Anterior cingulate cortex (tissue), 58 donors: ENCODE measurements around the gene RASGRP2.

ENCODE experiments used
- DNase-seq, 58 donors: peaks; one replicate each; lab custom pipeline; 2025; lab: John Stamatoyannopoulos, UW

RASGRP2 gene

DNA sequence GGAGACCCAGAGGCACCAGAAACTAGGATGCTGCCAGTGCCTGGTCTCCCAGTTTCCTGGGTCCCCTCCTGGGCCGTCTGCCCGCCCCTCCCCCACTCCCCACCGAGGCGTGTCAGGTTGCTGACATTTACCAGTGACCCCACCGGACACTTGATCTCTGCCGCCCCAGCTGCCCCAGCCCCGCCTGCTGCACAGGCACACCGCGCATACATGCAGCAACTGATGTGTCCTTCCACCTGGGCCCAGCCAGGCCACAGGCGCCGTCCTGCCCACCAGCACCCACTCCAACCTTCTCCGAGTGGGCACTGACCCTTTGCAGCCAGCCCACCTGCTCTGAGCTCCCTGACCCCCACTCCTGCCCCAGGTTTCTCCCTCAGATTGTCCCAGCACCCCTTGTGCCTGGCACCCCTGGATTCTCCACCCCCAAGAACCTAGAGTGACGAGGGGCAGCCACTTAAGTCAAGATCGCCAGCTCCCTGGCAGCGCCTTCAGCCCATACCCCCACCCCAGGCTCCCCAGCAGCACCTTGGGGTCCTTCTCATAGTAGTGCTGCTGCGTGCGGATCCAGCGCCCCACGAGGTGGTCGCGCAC lies 15.3 kb upstream of the RASGRP2 start:
- DNase-seq, result no peak

DNA sequence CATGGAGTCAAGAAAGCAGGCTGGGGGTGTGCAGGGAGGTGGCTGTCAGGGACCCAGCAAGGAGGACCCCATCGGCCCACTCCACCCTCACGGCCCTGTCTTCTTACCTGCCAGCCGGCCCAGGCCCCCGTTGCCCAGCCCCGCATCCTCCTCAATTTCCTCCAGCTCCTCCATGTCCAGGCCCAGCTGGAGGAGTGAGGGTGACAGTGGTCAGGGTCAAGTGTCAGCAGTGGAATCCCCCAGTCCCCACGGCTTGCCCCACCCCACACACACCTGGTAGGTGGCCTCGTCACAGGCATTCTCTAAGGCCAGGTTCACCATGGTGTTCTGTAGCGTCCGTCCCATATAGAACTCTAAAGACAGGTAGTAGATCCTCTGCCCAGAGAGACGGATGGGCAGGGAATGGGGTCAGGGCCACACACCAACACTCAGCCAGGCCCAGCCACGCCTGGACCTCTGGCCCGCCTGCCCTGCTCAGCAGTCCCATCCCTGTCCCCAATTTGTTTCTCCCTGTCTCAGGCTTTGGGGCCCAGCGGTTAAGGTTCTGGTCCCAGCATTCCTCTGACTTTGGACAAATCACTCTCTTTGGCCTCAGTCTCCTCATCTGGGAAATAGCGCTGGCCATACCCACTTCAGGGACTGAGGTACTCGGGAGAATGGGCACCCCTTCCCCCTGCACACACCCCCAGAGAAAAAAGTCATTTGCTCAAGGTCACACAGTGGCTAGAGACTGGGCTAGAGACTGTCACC lies 14.6 kb upstream of the RASGRP2 start:
- DNase-seq, result no peak

DNA sequence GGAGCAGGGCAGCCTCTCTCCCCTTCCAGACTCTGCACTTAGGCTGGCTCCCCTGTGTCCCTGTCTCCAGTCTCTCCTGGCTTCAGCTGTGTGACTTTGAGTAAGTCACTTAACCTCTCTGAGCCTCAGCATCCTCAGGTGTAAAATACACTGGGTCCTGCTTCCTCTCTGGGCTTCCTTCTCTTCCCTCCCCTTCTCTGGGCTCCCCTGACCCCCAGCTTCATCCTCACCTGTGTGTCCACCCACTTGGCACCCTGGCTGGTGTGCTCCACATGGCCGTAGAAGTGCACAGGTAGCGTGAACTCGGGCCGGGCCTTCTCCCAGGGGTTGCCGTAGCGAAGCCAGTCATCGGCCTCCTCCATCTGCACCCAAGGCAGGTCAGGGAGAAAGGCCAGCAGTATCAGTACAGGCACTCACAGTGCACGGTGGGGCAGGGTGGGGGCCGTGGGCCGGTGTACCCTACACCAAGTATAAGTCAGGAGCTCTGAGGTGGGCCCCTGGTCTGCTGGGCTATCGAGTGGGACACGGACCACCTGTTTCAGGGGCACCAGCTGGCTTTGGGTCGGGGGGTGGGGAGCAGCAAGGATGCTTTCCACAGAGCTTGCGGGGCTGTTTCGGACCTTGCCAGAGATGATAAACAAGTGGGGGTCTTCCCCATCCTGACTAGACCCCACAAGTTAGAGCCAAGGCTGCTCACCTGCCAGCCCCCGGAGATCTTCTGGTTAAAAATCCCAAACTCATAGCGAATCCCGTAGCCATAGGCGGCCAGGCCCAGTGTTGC lies 13.8 kb upstream of the RASGRP2 start:
- DNase-seq, result no peak

DNA sequence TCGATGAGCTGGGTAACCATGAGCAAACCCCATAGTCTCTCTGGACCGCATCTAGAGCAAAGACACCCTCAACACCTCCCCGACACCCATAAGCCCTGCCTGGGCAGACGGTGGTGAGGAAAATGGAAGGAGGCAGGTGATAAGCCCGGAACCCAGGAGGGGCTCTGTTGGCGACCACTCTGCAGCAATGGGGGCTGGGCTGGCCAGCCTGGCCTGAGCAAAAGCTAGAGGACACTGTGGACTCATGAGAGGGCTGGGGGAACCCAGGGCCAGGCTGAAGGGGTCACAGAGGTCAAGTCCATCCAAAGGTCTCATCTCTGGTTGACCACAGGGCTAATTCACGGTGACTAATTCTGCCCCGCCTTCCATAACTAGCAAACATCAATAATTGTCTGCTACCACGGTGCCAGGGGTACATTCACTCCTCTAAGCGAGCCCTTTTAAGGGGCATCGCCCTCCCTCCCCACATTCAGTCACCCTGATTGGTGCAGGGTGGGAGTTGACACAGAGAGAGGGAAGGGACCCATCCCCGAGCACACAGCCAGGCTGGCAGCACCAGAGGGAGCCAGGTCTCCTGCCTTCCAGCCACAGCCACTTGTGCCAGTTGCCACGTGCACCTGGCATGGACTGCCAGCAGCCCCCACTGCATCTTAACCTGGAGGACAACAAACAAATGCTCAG lies 11.9 kb upstream of the RASGRP2 start:
- no peak for DNase-seq

DNA sequence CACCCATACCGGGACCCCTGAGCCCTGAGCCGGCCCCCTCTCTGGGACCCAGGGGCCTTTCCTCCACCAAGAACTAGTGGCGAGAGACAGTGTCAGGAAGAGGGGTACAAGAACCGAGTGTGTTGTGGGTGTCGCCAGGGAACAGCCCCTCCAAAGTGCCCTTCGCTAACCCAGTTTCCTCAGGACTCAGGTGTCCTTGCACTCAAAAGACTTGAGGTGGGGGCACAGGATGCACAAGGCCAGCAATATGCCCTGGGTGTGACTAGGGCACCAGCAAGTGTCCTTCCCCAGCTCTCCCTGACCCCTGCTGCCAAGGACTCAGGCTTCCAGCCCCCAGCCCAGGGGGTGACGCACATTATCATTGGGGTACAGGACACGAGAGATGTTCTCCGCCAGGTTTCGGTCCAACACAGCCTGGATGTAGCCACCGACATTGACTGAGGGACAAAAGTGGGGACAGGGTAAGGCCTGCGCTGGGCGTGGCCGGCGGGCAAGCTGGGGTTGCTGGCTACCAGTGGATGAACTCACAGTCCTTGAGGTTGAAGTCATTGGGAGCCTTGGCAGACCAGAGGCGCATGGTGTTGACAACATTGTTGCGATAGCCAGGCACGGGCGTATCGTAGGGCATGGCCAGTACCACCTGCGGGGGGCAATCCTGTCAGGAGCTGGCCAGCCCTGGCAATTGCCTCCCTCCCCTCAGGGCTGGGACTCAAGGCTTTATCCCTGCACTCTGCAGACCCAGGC lies 11.1 kb upstream of the RASGRP2 start:
- no peak for DNase-seq

DNA sequence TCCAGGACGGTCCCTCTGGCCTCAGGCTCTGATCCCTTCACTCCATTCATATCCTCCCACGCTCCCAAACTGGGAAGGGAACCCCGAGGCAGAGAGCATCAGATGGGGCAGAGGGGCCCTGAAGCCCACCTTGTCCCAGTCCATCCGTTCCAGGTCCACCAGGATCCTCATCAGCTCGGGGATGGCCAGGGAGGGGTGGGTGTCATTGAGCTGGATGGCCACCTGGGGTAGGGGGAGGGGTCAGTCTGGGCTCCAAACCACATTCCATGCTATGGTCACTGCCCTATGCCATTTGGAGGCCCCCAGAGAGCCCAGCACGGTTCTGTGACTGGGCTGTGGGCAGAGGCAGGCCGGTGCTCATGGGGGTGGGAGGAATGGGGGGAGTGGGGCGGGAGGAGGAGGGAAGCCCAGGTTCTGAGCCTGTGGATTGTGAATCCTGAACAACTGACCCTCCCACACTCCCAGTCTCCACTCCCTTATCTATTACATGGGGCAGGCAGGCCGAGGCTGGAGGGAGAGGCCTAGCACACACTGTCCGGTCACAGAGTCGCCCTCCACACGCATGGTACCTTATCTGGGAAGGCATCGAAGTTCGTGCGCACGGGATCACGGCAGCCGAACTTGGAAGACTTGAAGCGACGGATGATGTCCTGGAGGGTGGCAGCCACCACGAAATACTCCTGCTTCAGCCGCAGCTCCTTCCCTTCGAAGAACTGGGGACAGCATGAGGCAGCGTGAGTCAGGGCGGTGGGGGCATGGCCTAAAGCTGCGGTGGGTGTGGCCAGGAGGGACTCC lies 10.4 kb upstream of the RASGRP2 start:
- DNase-seq, result no peak

DNA sequence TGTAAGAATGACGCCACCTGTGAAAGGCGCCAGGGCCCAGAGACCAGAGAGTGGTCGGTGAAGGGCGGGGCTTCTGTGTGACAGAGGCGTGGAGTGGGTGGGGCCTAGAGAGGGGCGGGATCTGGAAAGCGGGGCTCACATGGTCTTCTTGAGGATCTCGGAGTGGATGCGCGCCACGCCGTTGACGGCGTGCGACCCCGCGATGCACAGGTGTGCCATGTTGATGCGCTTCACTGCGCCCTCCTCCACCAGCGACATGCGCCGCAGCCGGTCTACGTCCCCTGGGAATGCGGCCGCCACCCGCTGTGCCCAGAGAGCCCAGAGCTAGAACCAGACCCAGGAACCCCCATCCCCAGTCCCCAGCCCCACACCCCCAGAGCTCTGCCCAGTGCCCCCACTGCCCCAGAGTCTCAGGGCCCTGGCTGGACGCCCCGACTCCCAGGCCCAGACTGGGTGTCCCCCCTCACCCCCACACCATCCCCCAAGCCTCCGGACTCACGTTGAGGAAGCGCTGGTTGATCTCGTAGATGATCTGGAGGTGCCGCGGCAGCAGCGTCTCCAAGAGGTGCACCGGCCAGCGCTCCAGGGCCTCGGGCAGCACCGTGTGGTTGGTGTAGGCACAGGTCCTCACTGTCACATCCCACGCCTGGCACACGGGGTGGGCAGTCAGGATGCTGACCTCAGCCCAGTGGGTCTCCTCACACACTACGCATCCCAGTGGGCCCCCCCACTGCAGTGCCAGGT lies 9.6 kb upstream of the RASGRP2 start:
- DNase-seq, result no peak

DNA sequence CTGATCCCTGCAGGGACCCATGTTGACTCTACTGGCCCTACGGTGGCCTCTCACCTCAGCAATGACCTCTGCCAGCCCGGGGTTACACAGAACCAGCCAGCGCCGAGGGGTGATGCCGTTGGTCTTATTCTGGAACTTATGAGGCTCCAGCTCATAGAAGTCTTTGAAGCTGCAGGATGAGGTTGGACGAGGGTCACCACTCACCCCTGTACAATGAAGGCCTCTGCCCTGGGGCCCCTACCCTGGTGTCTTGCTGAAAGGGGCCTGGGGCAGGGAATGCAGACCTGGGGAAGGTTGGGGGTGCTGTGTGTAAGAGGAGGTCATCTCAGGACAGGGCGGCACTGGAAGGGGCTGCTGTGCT lies 9.1 kb upstream of the RASGRP2 start:
- DNase-seq, result no peak

DNA sequence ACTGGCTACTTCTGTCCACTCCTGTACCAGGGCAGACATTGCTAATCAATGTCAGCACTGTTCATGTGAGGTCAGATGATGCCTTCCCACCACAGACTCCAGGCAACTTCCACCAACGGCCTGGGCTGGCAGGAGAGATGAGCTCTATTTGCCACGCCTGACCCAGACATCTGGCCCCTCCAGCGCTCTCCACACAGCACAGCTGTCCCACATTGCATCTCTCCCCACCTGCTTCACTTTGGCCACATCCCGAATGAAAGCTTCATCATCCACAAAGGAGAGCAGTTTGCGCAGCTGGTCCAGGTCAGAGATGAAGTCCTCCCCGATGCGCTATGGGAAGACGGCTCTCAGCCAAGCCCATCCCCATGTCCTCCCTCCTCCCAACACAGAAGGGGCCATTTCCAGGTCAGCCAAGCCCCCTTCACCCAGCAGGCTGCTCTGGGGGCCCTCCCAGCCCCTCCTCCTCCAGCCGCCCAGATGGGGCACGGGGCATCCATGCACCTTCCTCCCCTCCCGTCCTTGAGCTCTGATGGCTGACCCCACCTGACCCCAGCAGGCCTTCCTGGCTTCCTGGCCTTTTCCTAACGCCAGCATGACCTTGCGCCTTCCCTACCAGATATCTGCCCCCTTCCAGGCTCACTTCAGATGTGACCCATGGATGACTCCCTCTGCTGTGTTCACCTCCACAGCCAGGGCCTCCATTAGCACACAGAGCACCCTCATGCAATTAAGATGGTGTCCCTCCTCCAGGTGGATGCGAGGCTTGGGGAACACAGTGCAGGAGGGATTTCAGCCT lies 8.4 kb upstream of the RASGRP2 start:
- DNase-seq, result no peak

DNA sequence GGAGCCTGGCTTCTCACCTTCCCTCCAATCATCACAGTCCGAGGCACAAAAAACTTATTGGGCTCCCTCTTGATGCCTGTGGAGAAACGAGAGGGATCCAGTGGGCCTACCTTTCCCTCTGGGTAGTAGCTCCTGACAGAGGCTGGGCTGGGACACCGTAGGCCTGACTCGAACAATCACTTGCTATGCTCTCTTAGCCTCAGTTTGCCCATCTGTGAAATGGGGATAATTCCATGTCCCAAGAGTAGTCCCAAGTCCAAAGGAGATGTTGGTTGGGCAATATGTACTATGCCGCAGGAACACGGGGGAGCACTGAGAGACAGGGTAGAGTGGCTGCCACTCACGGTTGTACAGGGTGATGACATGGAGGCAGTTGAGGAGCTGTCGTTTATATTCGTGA lies 7.6 kb upstream of the RASGRP2 start:
- no peak for DNase-seq

DNA sequence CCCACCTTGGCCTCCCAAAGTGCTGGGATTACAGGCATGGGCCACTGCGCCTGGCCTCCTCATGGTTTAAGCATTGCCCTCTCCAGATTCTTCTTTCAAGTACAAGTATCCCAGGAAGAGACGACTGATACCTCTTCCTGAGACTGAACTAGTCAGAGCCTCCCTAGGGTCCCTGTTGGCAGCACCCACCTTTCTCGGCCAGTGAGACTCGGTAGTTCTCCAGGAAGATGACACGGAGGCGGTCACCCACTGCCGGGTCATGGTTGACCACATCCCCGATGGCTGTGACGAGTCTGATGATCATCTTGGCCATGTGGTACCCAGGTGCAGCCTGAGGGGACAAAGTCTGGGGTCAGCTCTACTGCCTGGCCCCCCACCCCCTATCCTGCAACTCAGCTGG lies 7.2 kb upstream of the RASGRP2 start:
- no peak for DNase-seq

DNA sequence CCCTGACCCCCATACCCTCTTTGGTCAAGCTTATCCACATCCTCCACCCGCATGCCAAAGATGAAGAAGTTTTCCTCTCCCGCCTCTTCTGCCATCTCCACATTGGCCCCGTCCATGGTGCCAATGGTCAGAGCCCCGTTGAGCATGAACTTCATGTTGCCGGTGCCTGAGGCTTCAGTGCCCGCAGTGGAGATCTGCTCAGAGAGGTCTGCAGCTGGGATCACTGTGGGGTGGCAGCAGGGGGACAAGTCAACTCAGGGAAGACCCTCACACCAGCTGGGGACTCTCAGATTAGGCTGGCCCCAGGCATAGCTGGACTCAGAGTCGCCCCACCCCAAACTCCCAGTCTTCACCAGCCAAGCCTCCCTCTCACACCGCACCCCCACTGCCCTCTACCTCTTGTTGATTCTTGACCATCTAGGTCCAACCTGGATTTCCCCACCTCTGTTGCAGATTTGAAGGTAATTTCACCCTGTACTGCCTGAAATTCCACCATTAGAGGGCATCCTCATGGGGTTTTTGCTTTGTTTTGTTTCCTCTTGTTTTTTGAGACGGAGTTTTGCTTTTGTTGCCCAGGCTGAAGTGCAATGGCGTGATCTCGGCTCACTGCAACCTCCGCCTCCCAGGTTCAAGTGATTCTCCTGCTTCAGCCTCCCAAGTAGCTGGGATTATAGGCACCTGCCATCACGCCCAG lies 6.6 kb upstream of the RASGRP2 start:
- no peak for DNase-seq

DNA sequence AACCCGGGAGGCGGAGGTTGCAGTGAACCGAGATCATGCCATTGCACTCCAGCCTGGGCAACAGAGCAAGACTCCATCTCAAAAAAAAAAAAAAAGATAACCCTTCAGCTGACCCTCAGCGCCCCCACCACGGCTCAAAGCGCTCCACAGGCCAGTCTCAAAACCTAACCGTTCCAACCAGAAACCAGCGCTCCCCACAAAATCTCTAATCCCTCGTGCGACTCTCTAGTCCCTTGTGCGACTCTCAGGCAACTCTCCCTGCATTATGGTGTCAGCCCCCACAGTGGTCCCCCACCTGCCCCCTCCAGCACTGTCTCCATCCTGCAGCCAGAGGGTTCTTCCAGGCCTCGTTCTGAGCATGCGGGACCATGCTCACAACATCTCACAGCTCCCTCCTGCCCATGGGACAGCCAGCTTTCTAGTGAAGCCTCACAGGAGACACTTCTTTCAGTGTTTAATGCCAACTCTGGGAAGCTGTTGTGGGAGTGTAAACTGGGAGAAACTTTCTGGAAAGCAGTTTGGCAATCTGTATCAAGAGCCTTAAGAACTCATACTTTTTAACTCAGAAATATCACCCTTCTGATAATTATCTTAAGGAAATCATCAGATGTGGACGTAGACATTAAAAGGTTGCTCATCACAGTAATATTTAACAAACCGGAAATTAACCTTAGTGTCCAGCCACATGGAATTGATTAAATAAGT lies 4.2 kb upstream of the RASGRP2 start:
- DNase-seq, result no peak

DNA sequence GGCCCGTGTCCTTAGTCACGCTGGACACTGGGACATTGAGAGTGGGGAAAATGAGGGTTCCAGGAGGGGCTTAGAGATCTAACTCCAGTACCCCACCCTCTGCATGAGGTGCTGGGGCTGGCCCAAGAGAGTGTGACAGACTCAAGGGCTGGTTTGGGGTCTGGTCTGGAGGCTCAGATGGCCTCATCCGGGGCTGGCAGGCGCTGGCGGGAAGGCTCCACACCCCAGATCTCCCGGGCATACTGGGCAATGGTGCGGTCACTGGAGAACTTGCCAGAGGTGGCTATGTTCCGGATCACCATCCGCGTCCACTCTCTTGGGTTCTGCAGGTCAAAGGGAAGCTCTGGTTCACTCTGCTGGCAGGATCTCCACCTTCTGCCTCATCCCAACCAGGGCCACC lies 2.5 kb upstream of the RASGRP2 start:
- DNase-seq, result no peak

DNA sequence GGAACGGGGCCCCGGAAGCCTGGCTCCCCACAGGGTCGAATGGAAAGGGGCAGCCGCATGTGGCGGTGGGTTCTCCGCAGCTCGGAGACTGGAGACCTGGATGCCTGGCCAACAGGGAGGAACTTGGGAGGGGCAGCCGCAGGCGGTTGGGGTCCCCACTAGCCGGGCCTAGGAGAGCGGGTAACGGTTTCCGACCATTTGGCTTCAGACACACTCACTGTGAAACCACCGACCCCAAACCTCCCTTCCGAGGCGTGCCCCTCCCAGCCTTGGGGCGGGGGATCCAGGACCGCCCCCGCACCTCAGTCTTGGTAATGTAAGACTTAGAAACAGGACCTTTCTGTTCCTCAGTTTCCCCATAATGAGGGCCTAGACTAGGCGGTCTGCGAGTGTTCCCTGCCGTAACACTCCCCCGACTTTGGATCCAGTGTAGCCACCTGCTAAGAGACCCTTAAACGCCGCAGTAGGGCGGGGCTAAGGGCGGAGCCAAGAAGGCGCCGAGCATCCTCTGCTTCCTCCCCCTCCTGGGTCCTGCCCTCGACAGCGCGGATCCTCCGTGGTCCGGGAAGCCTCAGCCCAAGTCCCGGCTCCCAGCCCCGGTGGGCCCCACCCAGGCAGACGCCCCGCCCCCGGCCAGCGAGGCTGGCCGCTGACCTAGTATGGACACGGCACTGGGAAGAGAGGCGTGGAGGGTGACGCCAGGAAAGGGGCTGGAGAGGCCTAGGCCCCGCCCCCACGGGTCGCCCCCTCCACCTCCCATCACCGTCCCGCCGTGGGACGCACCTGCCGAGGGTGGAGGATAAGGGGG lies 1.8 kb upstream of the RASGRP2 start:
- DNase-seq, result peak in 36 of 58 donors; percentile 17 to 80 (median 39)

DNA sequence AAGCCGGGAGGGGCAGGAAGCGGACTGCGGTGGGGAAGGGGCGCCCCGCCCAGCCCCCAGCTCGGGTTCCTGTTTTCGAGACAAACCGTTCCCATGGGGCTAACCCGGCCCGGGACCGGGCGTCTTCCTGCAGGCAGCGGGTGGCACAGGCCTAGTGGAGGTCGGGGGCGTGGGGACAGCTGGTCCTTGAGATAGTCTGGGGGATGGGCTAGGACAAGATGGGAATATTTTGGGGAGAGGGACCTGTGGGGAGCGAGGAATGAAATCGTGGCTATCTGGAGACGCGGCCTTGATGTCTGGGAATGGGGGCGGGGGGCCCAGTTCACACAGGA lies 1.2 kb upstream of the RASGRP2 start:
- DNase-seq, result peak in 21 of 58 donors; percentile 10 to 49 (median 26)
